ENCODE measurements around the gene PKP4.

DNA sequence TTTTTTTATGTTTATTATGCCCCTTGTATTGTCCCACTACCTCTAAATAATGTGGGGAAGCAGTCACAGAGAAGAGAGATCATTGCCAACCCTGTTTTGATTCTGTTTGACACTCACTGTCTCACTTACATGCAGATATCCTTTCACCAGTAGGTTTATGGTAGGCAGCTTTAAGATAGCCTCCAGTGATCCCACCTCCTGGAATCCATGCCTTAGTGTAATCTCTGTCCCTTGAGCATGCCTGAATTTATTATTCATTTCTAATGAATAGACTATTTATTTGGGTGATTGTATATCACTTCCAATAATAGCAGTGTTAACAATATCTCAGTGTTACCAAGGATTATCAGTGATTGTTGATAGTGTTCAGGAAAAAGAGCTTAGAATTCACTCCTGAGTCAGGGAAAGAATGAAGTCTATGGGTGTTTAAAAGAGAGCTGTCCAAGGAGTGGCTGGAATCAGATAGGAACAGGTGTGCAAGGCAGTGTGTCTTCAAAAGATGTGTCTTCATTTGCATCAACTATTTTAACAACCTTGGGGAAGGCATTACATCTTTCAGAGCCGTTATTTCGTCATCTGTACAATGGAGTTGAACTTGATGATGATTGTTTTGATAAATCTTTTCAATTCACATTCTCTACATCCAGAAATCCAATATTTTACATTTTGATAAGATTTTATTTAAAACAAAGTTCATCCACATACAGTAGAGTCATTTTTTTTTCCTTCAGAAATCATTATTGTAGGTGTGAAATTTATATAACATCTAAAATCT is 31.9 kb downstream of the PKP4 start:
- TF ChIP-seq, protein P1, sequence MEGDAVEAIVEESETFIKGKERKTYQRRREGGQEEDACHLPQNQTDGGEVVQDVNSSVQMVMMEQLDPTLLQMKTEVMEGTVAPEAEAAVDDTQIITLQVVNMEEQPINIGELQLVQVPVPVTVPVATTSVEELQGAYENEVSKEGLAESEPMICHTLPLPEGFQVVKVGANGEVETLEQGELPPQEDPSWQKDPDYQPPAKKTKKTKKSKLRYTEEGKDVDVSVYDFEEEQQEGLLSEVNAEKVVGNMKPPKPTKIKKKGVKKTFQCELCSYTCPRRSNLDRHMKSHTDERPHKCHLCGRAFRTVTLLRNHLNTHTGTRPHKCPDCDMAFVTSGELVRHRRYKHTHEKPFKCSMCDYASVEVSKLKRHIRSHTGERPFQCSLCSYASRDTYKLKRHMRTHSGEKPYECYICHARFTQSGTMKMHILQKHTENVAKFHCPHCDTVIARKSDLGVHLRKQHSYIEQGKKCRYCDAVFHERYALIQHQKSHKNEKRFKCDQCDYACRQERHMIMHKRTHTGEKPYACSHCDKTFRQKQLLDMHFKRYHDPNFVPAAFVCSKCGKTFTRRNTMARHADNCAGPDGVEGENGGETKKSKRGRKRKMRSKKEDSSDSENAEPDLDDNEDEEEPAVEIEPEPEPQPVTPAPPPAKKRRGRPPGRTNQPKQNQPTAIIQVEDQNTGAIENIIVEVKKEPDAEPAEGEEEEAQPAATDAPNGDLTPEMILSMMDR (conservative IDR thresholded peaks at IDR 0.05 in 1 of 2, IDR thresholded peaks at IDR 0.05 in 1 of 2; ENCODE audit: extremely low read depth in 1 of 2, insufficient read depth in 1 of 2, low read depth in 1 of 2, low read length in 2 of 2): no peak
- TF ChIP-seq EZH2 (IDR thresholded peaks at IDR 0.05; ENCODE audit: borderline replicate concordance, low read length): no peak
